Measurements from ENCODE around the gene CSF2. TPM values are rescaled to one million over a fixed set of nuclear protein-coding genes. Genes with fewer than 3 reads are reported as not detected.

The CSF2 gene
- polyA plus RNA-seq, 1 donor (not counting 4 experiments of a cell fraction or from before 2014, with no cell fraction given) = 7.2 TPM

GRCh38 chr5:132080595-132080994 lies 7.0 kb downstream of the CSF2 start:
- Histone ChIP-seq H3K27me3 (ENCODE audit: control insufficient read depth, extremely low read depth, insufficient read depth, low read length) (no peaks in the 10 kb centered on the region), H3K9me3 (ENCODE audit: control insufficient read depth, low read depth, low read length) (no peaks in the 10 kb centered on the region), H3K9ac (ENCODE audit: control insufficient read depth, extremely low read depth, insufficient read depth, low read length) (no peak overlapping the region), H3K4me3 (ENCODE audit: control insufficient read depth in 2 of 3, extremely low read depth in 1 of 3, insufficient read depth in 2 of 3, low read depth in 1 of 3, low read length in 3 of 3) (no peak overlapping the region), H4K20me1 (ENCODE audit: control insufficient read depth, extremely low read depth, insufficient read depth, low read length) (no peaks in the 10 kb centered on the region), H3K9me1 (ENCODE audit: control insufficient read depth, extremely low read depth, insufficient read depth, low read length) (no peaks in the 10 kb centered on the region), H3K79me2 (ENCODE audit: control insufficient read depth, insufficient read depth, low read length) (no peaks in the 10 kb centered on the region), H3K4me2 (ENCODE audit: control insufficient read depth, extremely low read depth, insufficient read depth, low read depth, low read length) (no peak overlapping the region), H3K27ac (ENCODE audit: control insufficient read depth, insufficient read depth, low read length) (no peak overlapping the region), H3K4me1 (ENCODE audit: control insufficient read depth, extremely low read depth, insufficient read depth, low read length) (peaks cover 5% of the 10 kb centered on the region), H2AFZ (ENCODE audit: control insufficient read depth, low read length) (no peak overlapping the region), H3K36me3 (ENCODE audit: control insufficient read depth in 2 of 2, extremely low read depth in 1 of 2, insufficient read depth in 2 of 2, low read length in 2 of 2) (no peaks in the 10 kb centered on the region)
- DNase-seq (ENCODE audit: low read depth, low spot score) (no peak), FAIRE-seq (no peak)
- dilution Hi-C loops (cut with MboI; ENCODE audit: extremely low pct_ligation_motif_present, low sequenced_read_pairs) = no loop called here
- TF ChIP-seq EZH2 (IDR thresholded peaks at IDR 0.05; ENCODE audit: low read length) (no peak), CTCF (optimal IDR thresholded peaks at IDR 0.05 in 1 of 3, IDR thresholded peaks at IDR 0.05 in 1 of 3, conservative IDR thresholded peaks at IDR 0.05 in 1 of 3; ENCODE audit: extremely low read depth in 1 of 3, insufficient read depth in 2 of 3, low read length in 3 of 3) (no peak)

DNA sequence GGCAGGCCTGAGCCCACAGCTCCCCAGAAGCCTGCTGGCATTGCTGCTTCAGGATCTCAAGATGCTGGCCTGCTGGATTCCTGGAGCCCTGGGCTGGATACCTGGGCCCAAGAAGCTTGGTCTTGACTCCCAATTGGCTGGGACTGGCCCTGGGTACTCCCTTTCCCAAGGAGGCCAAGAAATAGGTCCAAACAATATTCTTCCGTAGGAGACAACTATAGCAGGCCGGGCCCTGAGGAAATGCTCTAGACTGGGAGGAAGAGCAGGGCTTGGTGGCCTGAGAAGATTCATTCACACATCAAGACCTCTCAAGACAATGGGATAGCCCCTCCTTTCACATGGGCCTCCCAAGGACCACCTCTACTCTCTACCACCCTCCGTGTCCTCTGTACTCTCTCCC lies 7.9 kb downstream of the CSF2 start:
- Histone ChIP-seq H3K4me2 (ENCODE audit: control insufficient read depth, extremely low read depth, insufficient read depth, low read depth, low read length) (no peak overlapping the region), H3K9ac (ENCODE audit: control insufficient read depth, extremely low read depth, insufficient read depth, low read length) (no peak overlapping the region), H3K27me3 (ENCODE audit: control insufficient read depth, extremely low read depth, insufficient read depth, low read length) (no peaks in the 10 kb centered on the region), H3K27ac (ENCODE audit: control insufficient read depth, insufficient read depth, low read length) (no peak overlapping the region), H3K4me3 (ENCODE audit: control insufficient read depth in 2 of 3, extremely low read depth in 1 of 3, insufficient read depth in 2 of 3, low read depth in 1 of 3, low read length in 3 of 3) (no peak overlapping the region), H3K79me2 (ENCODE audit: control insufficient read depth, insufficient read depth, low read length) (no peaks in the 10 kb centered on the region), H3K9me1 (ENCODE audit: control insufficient read depth, extremely low read depth, insufficient read depth, low read length) (no peaks in the 10 kb centered on the region), H4K20me1 (ENCODE audit: control insufficient read depth, extremely low read depth, insufficient read depth, low read length) (no peaks in the 10 kb centered on the region), H3K4me1 (ENCODE audit: control insufficient read depth, extremely low read depth, insufficient read depth, low read length) (peaks cover 13% of the 10 kb centered on the region), H2AFZ (ENCODE audit: control insufficient read depth, low read length) (no peak overlapping the region), H3K9me3 (ENCODE audit: control insufficient read depth, low read depth, low read length) (no peaks in the 10 kb centered on the region), H3K36me3 (ENCODE audit: control insufficient read depth in 2 of 2, extremely low read depth in 1 of 2, insufficient read depth in 2 of 2, low read length in 2 of 2) (no peaks in the 10 kb centered on the region)
- dilution Hi-C loops (cut with MboI; ENCODE audit: extremely low pct_ligation_motif_present, low sequenced_read_pairs) = no loop called here
- TF ChIP-seq CTCF (optimal IDR thresholded peaks at IDR 0.05 in 1 of 3, IDR thresholded peaks at IDR 0.05 in 1 of 3, conservative IDR thresholded peaks at IDR 0.05 in 1 of 3; ENCODE audit: extremely low read depth in 1 of 3, insufficient read depth in 2 of 3, low read length in 3 of 3) (no peak), EZH2 (IDR thresholded peaks at IDR 0.05; ENCODE audit: low read length) (no peak)
- DNase-seq (ENCODE audit: low read depth, low spot score) (no peak), FAIRE-seq (no peak)

Measured in keratinocyte (primary cell).